GM19395 (cell line): ENCODE data around the gene GLMN.
"Not testable (repeated sequence)": the region's sequence is repeated elsewhere in the genome, so short reads cannot be mapped to it uniquely, and the experiment has no call there.

ENCODE experiments used
- ATAC-seq: cut with Tn5 transposase; IDR thresholded peaks from one replicate; pipeline ENCODE4 v1.9.1; 2021; ENCODE audit warnings: mild to moderate bottlenecking, moderate library complexity; ENCODE audit not compliant: unreplicated experiment

GLMN gene

GRCh38 chr1:92299477-92300150 lies 827 bp upstream of the GLMN start:
- ATAC-seq: no peak

- ATAC-seq: peak; percentile 1
Observed at GRCh38 chr1:92298213-92298572, 594 bp downstream of the GLMN start.

GRCh38 chr1:92291372-92291999 lies 7.3 kb downstream of the GLMN start:
- no peak for ATAC-seq

- ATAC-seq: not testable (repeated sequence)
Observed at GRCh38 chr1:92281411-92281810, 17.4 kb downstream of the GLMN start.

- not testable (repeated sequence) for ATAC-seq
Observed at GRCh38 chr1:92279781-92280180, 19.0 kb downstream of the GLMN start.

GRCh38 chr1:92277105-92277723 lies 21.6 kb downstream of the GLMN start:
- no peak for ATAC-seq

- no peak for ATAC-seq
Observed at GRCh38 chr1:92276082-92276481, 22.7 kb downstream of the GLMN start.

GRCh38 chr1:92274939-92275338 lies 23.8 kb downstream of the GLMN start:
- ATAC-seq: no peak

- no peak for ATAC-seq
Observed at GRCh38 chr1:92273039-92273438, 25.7 kb downstream of the GLMN start.

- ATAC-seq: no peak
Observed at GRCh38 chr1:92262516-92262915, 36.3 kb downstream of the GLMN start.

GRCh38 chr1:92259350-92259749 lies 39.4 kb downstream of the GLMN start:
- ATAC-seq: no peak

GRCh38 chr1:92254714-92255113 lies 44.1 kb downstream of the GLMN start:
- ATAC-seq: not testable (repeated sequence)

- no peak for ATAC-seq
Observed at GRCh38 chr1:92244376-92244775, 54.4 kb downstream of the GLMN start.

GRCh38 chr1:92240034-92240433 lies 58.8 kb downstream of the GLMN start:
- no peak for ATAC-seq

GRCh38 chr1:92230736-92231135 lies 68.1 kb downstream of the GLMN start:
- no peak for ATAC-seq

- no peak for ATAC-seq
Observed at GRCh38 chr1:92228401-92228800, 70.4 kb downstream of the GLMN start.

GRCh38 chr1:92219028-92219427 lies 79.8 kb downstream of the GLMN start:
- no peak for ATAC-seq

- no peak for ATAC-seq
Observed at GRCh38 chr1:92218559-92218958, 80.2 kb downstream of the GLMN start.

- ATAC-seq: no peak
Observed at GRCh38 chr1:92217721-92218120, 81.1 kb downstream of the GLMN start, which contains the start of gene C1orf146. TSS of gene C1orf146 (plus strand) at chr1:92217915. CDS start at chr1:92231421, 13,506 bp downstream.

- ATAC-seq: no peak
Observed at GRCh38 chr1:92211166-92211565, 87.6 kb downstream of the GLMN start.

GRCh38 chr1:92210701-92211100 lies 88.1 kb downstream of the GLMN start:
- no peak for ATAC-seq

- no peak for ATAC-seq
Observed at GRCh38 chr1:92203105-92203504, 95.7 kb downstream of the GLMN start.
